Measurements from ENCODE around the gene ZNF407. TPM values are rescaled to one million over a fixed set of nuclear protein-coding genes. Genes with fewer than 3 reads are reported as not detected.

ZNF407 gene
- total and polyA plus RNA-seq, 2 of the 13 experiments (the other 11 are each of a cell fraction or from before 2014, with no cell fraction given), result 2.3 to 8.7 TPM

DNA sequence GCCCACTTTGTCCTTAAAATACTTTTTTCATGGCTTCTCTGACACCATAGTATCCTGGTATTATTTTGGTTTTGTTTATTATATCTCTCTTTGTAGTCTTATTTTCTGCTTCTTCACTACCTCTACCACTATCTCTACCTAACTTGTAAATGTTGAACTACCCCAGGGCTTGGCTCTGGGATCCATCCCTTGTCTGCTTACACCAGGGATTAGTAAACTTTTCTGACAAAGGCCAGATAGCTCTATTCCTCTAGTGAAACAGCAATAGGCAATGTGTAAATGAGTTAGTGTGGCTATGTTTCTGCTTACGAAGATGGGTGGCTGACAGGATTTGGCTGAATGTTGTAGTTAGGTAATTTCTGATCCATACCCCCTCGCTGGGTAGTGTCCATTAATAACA, 76.8 kb downstream of the ZNF407 start (continued):
- no peak for TF ChIP-seq HNRNPLL (IDR thresholded peaks at IDR 0.05; ENCODE audit: low read depth, low read length, poor library complexity, severe bottlenecking)

GRCh38 chr18:74679006-74679678, 81.5 kb downstream of the ZNF407 start:
- Histone ChIP-seq H3K9ac (ENCODE audit: insufficient read depth, low read depth, low read length) (no peak overlapping the region), H3K36me3 (replicated peaks in 1 of 2; ENCODE audit: control insufficient read depth in 1 of 2, insufficient read depth in 2 of 2, low read length in 2 of 2) (no peaks in the 10 kb centered on the region), H3K4me2 (ENCODE audit: low read depth, low read length) (no peak overlapping the region), H4K20me1 (ENCODE audit: insufficient read depth, low read length) (no peaks in the 10 kb centered on the region), H3K27ac (ENCODE audit: extremely low read length, insufficient read depth, low read length) (no peak overlapping the region), H3K79me2 (ENCODE audit: insufficient read depth, low read length) (no peaks in the 10 kb centered on the region), H3K4me1 (ENCODE audit: insufficient read depth, low read length) (no peaks in the 10 kb centered on the region), H3K9me3 (ENCODE audit: low read length) (peaks cover 4% of the 10 kb centered on the region; the same call in 1 of the 2 replicates), H2AFZ (ENCODE audit: low read length) (no peak overlapping the region), H3K27me3 (ENCODE audit: control insufficient read depth in 1 of 2, insufficient read depth in 2 of 2, low read length in 2 of 2) (no peaks in the 10 kb centered on the region), H3K4me3 (replicated peaks in 1 of 3; ENCODE audit: insufficient read depth in 1 of 3, low read depth in 2 of 3, low read length in 3 of 3) (no peak overlapping the region)
- DNase-seq (ENCODE audit: low spot score) (no peak), ATAC-seq (no peak), FAIRE-seq (no peak)
- intact Hi-C loops (cut with micrococcal nuclease; ENCODE audit: unreplicated experiment), result no loop called here
- TF ChIP-seq TBX2 (CRISPR knock-in tag; IDR thresholded peaks at IDR 0.05; ENCODE audit: borderline replicate concordance), result no peak
- TF ChIP-seq RBFOX2 (IDR thresholded peaks at IDR 0.05; ENCODE audit: low read depth, low read length), result no peak
- no peak for TF ChIP-seq MBNL3 (CRISPR knock-in tag; conservative IDR thresholded peaks at IDR 0.05)
- no peak for TF ChIP-seq ZNF781 (CRISPR knock-in tag; IDR thresholded peaks at IDR 0.05; ENCODE audit: borderline replicate concordance, not compliant biosample characterization)
- no peak for TF ChIP-seq NFIC (IDR thresholded peaks at IDR 0.05; ENCODE audit: low read length)
- no peak for TF ChIP-seq HDAC2 (CRISPR knock-in tag; IDR thresholded peaks at IDR 0.05)
- TF ChIP-seq HDAC6 (IDR thresholded peaks at IDR 0.05; ENCODE audit: low read depth, low read length), result no peak
- TF ChIP-seq ZNF468 (CRISPR knock-in tag; IDR thresholded peaks at IDR 0.05), result no peak
- TF ChIP-seq STAG1 (CRISPR knock-in tag; IDR thresholded peaks at IDR 0.05), result no peak
- no peak for TF ChIP-seq SKI (IDR thresholded peaks at IDR 0.05; ENCODE audit: partially characterized antibody)
- no peak for TF ChIP-seq KLF11 (CRISPR knock-in tag; IDR thresholded peaks at IDR 0.05)
- no peak for TF ChIP-seq SNAI1 (CRISPR knock-in tag; IDR thresholded peaks at IDR 0.05; ENCODE audit: borderline replicate concordance)
- no peak for TF ChIP-seq ZNF749 (CRISPR knock-in tag; IDR thresholded peaks at IDR 0.05; ENCODE audit: borderline replicate concordance)
- TF ChIP-seq ZFP41 (CRISPR knock-in tag; IDR thresholded peaks at IDR 0.05; ENCODE audit: borderline replicate concordance), result no peak
- no peak for TF ChIP-seq FOXK2 (IDR thresholded peaks at IDR 0.05)
- ChIA-PET CTCF (ENCODE audit: low intra/inter-chr PET ratio, low total read pairs) (no interaction called here), POLR2A (no interaction called here)
- in situ Hi-C loops (cut with HindIII; ENCODE audit: extremely low pct_ligation_motif_present, low pct_unique_long_range_greater_than_20kb), result no loop called here
- 90% methylated on average over 6 of the region's 6 CpGs for WGBS (ENCODE audit: low lambda C conversion rate)
- BruUV-seq (replicated peaks), result no TSS peak
